ENCODE measurements around the gene GRB10.

The GRB10 gene

DNA sequence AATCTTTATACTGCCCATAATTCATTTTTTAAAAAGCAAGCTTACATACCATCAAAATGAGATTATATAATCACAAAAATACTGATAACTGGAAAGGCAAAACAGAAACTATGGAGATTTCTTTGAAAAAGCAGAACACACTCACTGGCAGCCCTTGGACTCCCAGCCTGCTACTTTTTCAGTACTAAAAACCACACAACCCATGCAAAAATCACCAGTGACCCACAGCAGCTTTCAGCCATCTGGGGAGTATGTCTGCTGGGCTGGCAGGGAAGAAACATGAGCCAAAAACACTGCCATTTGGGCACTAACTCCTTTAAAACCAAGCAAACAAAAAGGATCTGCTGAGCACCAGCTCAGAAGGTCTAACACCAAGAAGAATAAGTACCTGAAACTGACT lies 137.5 kb downstream of the GRB10 start:
- no peak overlapping the region for H3K27ac Mint-ChIP-seq
- DNase-seq (no peak), ATAC-seq (replicated peaks) (no peak)
- peaks cover 0 to 10% of the 10 kb centered on the region in 2 donors for H3K27me3 Mint-ChIP-seq
- H3K4me1 Mint-ChIP-seq (ENCODE audit: low read depth in 2 of 2): peaks cover 0 to 3% of the 10 kb centered on the region in 2 donors
- H3K4me3 Mint-ChIP-seq: no peak overlapping the region
- no peaks in the 10 kb centered on the region for H3K36me3 Mint-ChIP-seq (ENCODE audit: insufficient read depth)
- H3K9me3 Mint-ChIP-seq: no peaks in the 10 kb centered on the region

GRCh38 chr7:50644586-50644985 lies 138.1 kb downstream of the GRB10 start:
- Mint-ChIP-seq H3K36me3 (ENCODE audit: insufficient read depth) (no peaks in the 10 kb centered on the region), H3K27me3 (peaks cover 0 to 8% of the 10 kb centered on the region in 2 donors)

GRCh38 chr7:50644114-50644513 lies 138.6 kb downstream of the GRB10 start:
- H3K9me3 Mint-ChIP-seq: no peaks in the 10 kb centered on the region
- H3K27ac Mint-ChIP-seq: peak overlapping the region in 1 of 2 donors; percentile 29
- ATAC-seq (replicated peaks): no peak
- H3K36me3 Mint-ChIP-seq (ENCODE audit: insufficient read depth): no peaks in the 10 kb centered on the region
- peaks cover 0 to 3% of the 10 kb centered on the region in 2 donors for H3K27me3 Mint-ChIP-seq
- no peak for DNase-seq
- no peak overlapping the region for H3K4me3 Mint-ChIP-seq
- H3K4me1 Mint-ChIP-seq (ENCODE audit: low read depth in 2 of 2): peaks cover 0 to 3% of the 10 kb centered on the region in 2 donors

More at GRCh38 chr7:50644586-50644985, 138.1 kb downstream of the GRB10 start:
- DNase-seq: no peak
- Mint-ChIP-seq H3K9me3 (no peaks in the 10 kb centered on the region), H3K4me1 (ENCODE audit: low read depth in 2 of 2) (peaks cover 0 to 3% of the 10 kb centered on the region in 2 donors), H3K27ac (peak overlapping the region in 1 of 2 donors; percentile 29), H3K4me3 (no peak overlapping the region)
- no peak for ATAC-seq (replicated peaks)

- Mint-ChIP-seq H3K4me1 (ENCODE audit: low read depth in 2 of 2) (peaks cover 0 to 3% of the 10 kb centered on the region in 2 donors), H3K36me3 (ENCODE audit: insufficient read depth) (no peaks in the 10 kb centered on the region), H3K4me3 (no peak overlapping the region), H3K9me3 (no peaks in the 10 kb centered on the region), H3K27me3 (no peaks in the 10 kb centered on the region), H3K27ac (no peak overlapping the region)
- ATAC-seq (replicated peaks) (no peak), DNase-seq (no peak)
Observed at GRCh38 chr7:50641442-50642405, 141.0 kb downstream of the GRB10 start.

- no peaks in the 10 kb centered on the region for H3K27me3 Mint-ChIP-seq
- peaks cover 0 to 3% of the 10 kb centered on the region in 2 donors for H3K4me1 Mint-ChIP-seq (ENCODE audit: low read depth in 2 of 2)
- H3K9me3 Mint-ChIP-seq: no peaks in the 10 kb centered on the region
- no peak for ATAC-seq (replicated peaks)
- no peak overlapping the region for H3K27ac Mint-ChIP-seq
- DNase-seq: no peak
- H3K4me3 Mint-ChIP-seq: no peak overlapping the region
- H3K36me3 Mint-ChIP-seq (ENCODE audit: insufficient read depth): no peaks in the 10 kb centered on the region
Observed at GRCh38 chr7:50640779-50641178, 141.9 kb downstream of the GRB10 start.

GRCh38 chr7:50640256-50640655 lies 142.4 kb downstream of the GRB10 start:
- Mint-ChIP-seq H3K27me3 (peaks cover 0 to 5% of the 10 kb centered on the region in 2 donors), H3K36me3 (ENCODE audit: insufficient read depth) (no peaks in the 10 kb centered on the region), H3K4me1 (ENCODE audit: low read depth in 2 of 2) (peaks cover 0 to 3% of the 10 kb centered on the region in 2 donors), H3K27ac (no peak overlapping the region), H3K4me3 (no peak overlapping the region), H3K9me3 (no peaks in the 10 kb centered on the region)
- DNase-seq (no peak), ATAC-seq (replicated peaks) (no peak)

DNA sequence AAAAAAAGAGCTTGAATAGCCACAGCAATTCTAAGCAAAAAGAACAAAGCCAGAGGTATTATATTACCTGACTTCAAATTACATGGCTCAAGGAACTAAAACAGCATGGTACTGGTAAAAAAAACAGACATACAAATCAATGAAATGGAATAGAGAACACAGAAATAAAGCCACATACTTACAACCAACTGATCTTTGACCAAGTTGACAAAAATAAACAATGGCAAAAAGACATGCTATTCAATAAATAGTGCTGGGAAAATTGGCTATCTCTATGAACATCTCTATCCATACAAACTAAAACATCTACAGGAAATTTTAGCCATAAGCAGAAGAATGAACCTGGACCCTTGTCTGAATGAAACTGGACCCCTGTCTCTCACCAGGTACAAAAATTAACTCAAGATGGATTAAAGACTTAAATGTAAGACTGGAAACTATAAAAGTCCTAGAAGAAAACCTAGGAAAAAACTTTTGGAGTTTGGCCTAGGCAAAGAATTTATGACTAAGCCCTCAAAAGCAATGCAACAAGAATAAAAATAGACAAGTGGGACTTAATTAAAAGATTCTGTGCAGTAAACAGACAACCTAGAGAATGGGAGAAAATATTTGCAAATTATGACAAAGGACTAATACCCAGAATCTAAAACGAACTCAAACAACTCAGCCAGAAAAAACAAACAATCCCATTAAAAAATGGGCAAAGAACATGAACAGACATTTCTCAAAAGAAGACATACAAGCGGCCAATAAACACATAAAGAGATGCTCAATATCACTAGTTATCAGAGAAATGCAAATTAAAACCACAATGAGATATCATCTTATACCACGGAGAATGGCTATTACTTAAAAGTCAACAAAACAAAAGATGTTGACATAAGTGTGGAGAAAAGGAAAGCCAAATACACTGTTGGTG lies 144.7 kb downstream of the GRB10 start:
- ATAC-seq (replicated peaks): no peak
- Mint-ChIP-seq H3K4me3 (no peak overlapping the region), H3K27me3 (peaks cover 12 to 27% of the 10 kb centered on the region in 2 donors), H3K27ac (no peak overlapping the region), H3K9me3 (no peaks in the 10 kb centered on the region), H3K4me1 (ENCODE audit: low read depth in 2 of 2) (peaks cover 3 to 4% of the 10 kb centered on the region in 2 donors), H3K36me3 (ENCODE audit: insufficient read depth) (no peaks in the 10 kb centered on the region)
- no peak for DNase-seq

DNA sequence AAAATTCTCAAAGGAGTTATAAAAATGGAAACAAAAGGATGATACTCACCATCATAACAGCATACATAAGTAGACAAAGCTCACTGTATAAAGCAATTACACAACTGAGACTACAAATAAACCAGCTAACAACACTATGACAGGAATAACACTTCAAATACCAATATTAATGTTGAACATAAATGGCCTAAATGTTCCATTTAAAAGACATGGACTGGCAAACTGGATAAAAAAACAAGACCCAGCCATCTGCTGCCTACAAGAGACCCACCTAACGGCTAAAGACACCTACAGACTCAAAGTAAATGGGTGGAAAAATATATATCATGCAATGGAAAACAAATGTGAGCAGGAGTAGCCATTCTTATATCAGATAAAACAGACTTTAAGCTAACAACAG lies 148.3 kb downstream of the GRB10 start:
- Mint-ChIP-seq H3K27ac (no peak overlapping the region), H3K9me3 (no peaks in the 10 kb centered on the region), H3K36me3 (ENCODE audit: insufficient read depth) (no peaks in the 10 kb centered on the region), H3K4me3 (no peak overlapping the region), H3K27me3 (peaks cover 13 to 29% of the 10 kb centered on the region in 2 donors), H3K4me1 (ENCODE audit: low read depth in 2 of 2) (peaks cover 0 to 5% of the 10 kb centered on the region in 2 donors)
- ATAC-seq (replicated peaks) (no peak), DNase-seq (no peak)

DNA sequence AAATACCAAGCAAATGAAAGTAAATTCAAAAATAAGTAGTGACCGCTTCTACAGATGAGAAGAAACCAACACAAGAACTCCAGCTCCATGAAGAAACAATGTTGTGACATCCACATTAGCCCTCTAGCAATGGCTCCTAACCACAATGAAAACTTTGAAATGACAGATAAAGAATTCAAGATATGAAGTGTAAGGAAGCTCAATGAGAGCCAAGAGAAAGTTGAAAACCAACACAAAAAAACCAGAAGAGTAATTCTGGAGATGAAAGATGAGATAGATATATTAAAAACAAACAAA lies 149.3 kb downstream of the GRB10 start:
- no peak overlapping the region for H3K4me3 Mint-ChIP-seq
- ATAC-seq (replicated peaks) (no peak), DNase-seq (no peak)
- H3K9me3 Mint-ChIP-seq: no peaks in the 10 kb centered on the region
- no peak overlapping the region for H3K27ac Mint-ChIP-seq
- peaks cover 0 to 5% of the 10 kb centered on the region in 2 donors for H3K4me1 Mint-ChIP-seq (ENCODE audit: low read depth in 2 of 2)
- peaks cover 15 to 37% of the 10 kb centered on the region in 2 donors for H3K27me3 Mint-ChIP-seq
- H3K36me3 Mint-ChIP-seq (ENCODE audit: insufficient read depth): no peaks in the 10 kb centered on the region

DNA sequence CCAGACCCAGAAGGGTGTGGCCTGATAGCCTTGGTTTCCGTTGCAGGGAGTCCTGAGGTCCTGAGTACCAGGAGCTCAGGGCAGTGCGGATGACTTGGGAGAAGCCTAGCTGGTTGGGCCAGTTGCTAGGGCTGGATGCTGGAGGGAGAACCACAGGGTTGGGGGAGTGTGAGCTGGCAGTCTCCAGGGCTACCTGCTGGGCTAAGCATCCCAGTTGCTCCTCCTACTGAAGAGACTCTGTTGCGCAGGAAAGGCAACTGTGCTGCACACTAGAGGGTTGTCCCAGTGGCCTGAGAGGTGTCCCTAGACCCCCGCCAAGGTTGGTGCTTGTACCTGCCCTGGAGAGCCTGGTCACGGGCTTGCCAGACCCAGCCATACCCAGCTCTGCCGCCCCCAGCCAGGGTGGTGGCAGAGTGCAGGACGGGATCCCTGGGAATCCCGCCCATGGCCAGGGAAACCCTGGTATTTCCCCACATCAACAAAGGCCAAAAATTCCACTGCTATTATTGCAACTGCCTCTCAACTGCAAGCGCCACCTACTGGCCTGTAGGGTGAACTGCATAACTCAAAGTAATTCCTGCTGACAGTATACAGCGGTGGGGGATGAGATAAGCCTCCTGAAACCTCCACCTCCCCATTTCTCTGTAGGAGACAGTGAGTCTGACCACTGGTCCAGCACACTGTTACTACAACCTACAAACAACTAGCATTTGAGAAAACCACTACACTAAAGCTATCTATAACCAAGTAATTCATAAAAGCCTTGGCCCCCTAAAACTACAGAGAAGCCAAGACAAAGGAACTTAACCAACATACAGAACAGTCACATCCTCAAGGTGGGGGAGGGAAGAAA lies 149.9 kb downstream of the GRB10 start:
- Mint-ChIP-seq H3K9me3 (no peaks in the 10 kb centered on the region), H3K27me3 (peaks cover 21 to 43% of the 10 kb centered on the region in 2 donors), H3K4me1 (ENCODE audit: low read depth in 2 of 2) (peaks cover 0 to 5% of the 10 kb centered on the region in 2 donors), H3K36me3 (ENCODE audit: insufficient read depth) (no peaks in the 10 kb centered on the region), H3K4me3 (no peak overlapping the region), H3K27ac (no peak overlapping the region)
- DNase-seq (peak; percentile 54 to 62 (median 57)), ATAC-seq (replicated peaks) (peak; percentile 75)

- Mint-ChIP-seq H3K27me3 (peaks cover 22 to 55% of the 10 kb centered on the region in 2 donors), H3K4me1 (ENCODE audit: low read depth in 2 of 2) (peaks cover 0 to 5% of the 10 kb centered on the region in 2 donors), H3K4me3 (no peak overlapping the region), H3K27ac (no peak overlapping the region), H3K9me3 (no peaks in the 10 kb centered on the region), H3K36me3 (ENCODE audit: insufficient read depth) (no peaks in the 10 kb centered on the region)
- ATAC-seq (replicated peaks) (no peak), DNase-seq (no peak)
Observed at GRCh38 chr7:50631639-50632038, 151.1 kb downstream of the GRB10 start.

- H3K4me3 Mint-ChIP-seq: no peak overlapping the region
- DNase-seq: no peak
Observed at GRCh38 chr7:50631100-50631499, 151.6 kb downstream of the GRB10 start.

More at GRCh38 chr7:50631100-50631499, 151.6 kb downstream of the GRB10 start:
- no peak overlapping the region for H3K27ac Mint-ChIP-seq
- H3K36me3 Mint-ChIP-seq (ENCODE audit: insufficient read depth): no peaks in the 10 kb centered on the region
- H3K27me3 Mint-ChIP-seq: peaks cover 26 to 60% of the 10 kb centered on the region in 2 donors
- peaks cover 0 to 5% of the 10 kb centered on the region in 2 donors for H3K4me1 Mint-ChIP-seq (ENCODE audit: low read depth in 2 of 2)
- ATAC-seq (replicated peaks): no peak
- H3K9me3 Mint-ChIP-seq: no peaks in the 10 kb centered on the region
